Left renal cortex interstitium (tissue), 4 donors: ENCODE measurements around the gene LPIN3. TPM values are rescaled to one million over a fixed set of nuclear protein-coding genes. Genes with fewer than 3 reads are reported as not detected.

Experiments
- DNase-seq, 4 donors: peaks; one replicate each; pipeline ENCODE4 v3.0.0-alpha.2; 2013; ENCODE audit warnings: low read depth in 4 of 4, low spot score in 2 of 4, missing footprints in 1 of 4
- polyA plus RNA-seq, 4 donors: library from polyadenylated mRNA; unstranded; fragments of 120-200 nt; gene quantifications; one replicate each; pipeline ENCODE4 v1.2.1, GENCODE V29; 2013; ENCODE audit not compliant: insufficient read length in 4 of 4

The LPIN3 gene
- polyA plus RNA-seq, 4 donors: 8.0 to 22.6 (median 13.8) TPM

GRCh38 chr20:41348430-41349172, 8.0 kb downstream of the LPIN3 start:
- no peak for DNase-seq

GRCh38 chr20:41349266-41349665, 8.6 kb downstream of the LPIN3 start:
- DNase-seq: no peak

- DNase-seq: no peak
These were observed 9.3 kb downstream of the LPIN3 start for GRCh38 chr20:41349943-41350342.

GRCh38 chr20:41350408-41350962, 9.9 kb downstream of the LPIN3 start:
- DNase-seq: no peak

- no peak for DNase-seq
These were observed 11.5 kb downstream of the LPIN3 start for GRCh38 chr20:41352106-41352505.

- DNase-seq: no peak
These were observed 12.0 kb downstream of the LPIN3 start for GRCh38 chr20:41352666-41353065.

- no peak for DNase-seq
These were observed 12.9 kb downstream of the LPIN3 start for GRCh38 chr20:41353530-41353929.

GRCh38 chr20:41355192-41355591, 14.6 kb downstream of the LPIN3 start:
- DNase-seq: no peak

- no peak for DNase-seq
These were observed 15.1 kb downstream of the LPIN3 start for GRCh38 chr20:41355598-41356203.

- DNase-seq: no peak
These were observed 16.3 kb downstream of the LPIN3 start for GRCh38 chr20:41356951-41357350.

- DNase-seq: no peak
These were observed 17.0 kb downstream of the LPIN3 start for GRCh38 chr20:41357424-41358163.

GRCh38 chr20:41358230-41358629, 17.6 kb downstream of the LPIN3 start:
- DNase-seq: no peak

GRCh38 chr20:41358717-41359116, 18.1 kb downstream of the LPIN3 start:
- no peak for DNase-seq

- no peak for DNase-seq
These were observed 19.0 kb downstream of the LPIN3 start for GRCh38 chr20:41359541-41360011.

GRCh38 chr20:41360831-41361756, 20.5 kb downstream of the LPIN3 start:
- no peak for DNase-seq

GRCh38 chr20:41361757-41362747, 21.4 kb downstream of the LPIN3 start:
- no peak for DNase-seq

GRCh38 chr20:41362748-41363140, 22.1 kb downstream of the LPIN3 start:
- DNase-seq: no peak

- DNase-seq: no peak
These were observed 23.0 kb downstream of the LPIN3 start for GRCh38 chr20:41363601-41364000.
